SK-N-SH (cell line): ENCODE results near the gene NDUFS8. TPM values are rescaled to one million over a fixed set of nuclear protein-coding genes. Genes with fewer than 3 reads are reported as not detected.

ENCODE experiments used
- CTCF ChIA-PET: fragments of 300-600, 350-600 bp; formaldehyde crosslinking; extraction: SDS; loops from one replicate; lab custom pipeline; 2021; lab: Yijun Ruan, JAX
- POLR2A ChIA-PET: fragments of 350-600 bp; sonication (Branson Sonifier 250); formaldehyde crosslinking; extraction: SDS; loops from one replicate; lab custom pipeline; 2020; ENCODE audit warnings: antibody characterized with exemption, inconsistent platforms; lab: Yijun Ruan, JAX
- DNase-seq: peaks from one replicate; pipeline ENCODE4 v3.0.0; 2012
- H2AFZ ChIP-seq: fragments of 200-600 bp; sonication (generic); 2 replicates; pipeline ENCODE4 v1.8.1; 2016; ENCODE audit warnings: antibody characterized with exemption, mild to moderate bottlenecking, low read depth
- H3F3A ChIP-seq: fragments of 200-600 bp; sonication (generic); replicated peaks from 2 replicates; pipeline ENCODE3; 2016; ENCODE audit warnings: antibody characterized with exemption, mild to moderate bottlenecking; ENCODE audit not compliant: insufficient read depth
- H3K27ac ChIP-seq, 2 experiments: fragments of 200-500 bp in 1 of 2; fragments of 200-600 bp in 1 of 2; sonication (Bioruptor generic) in 1 of 2; sonication (generic), shearing (Covaris generic) in 1 of 2; 2 replicates each; pipeline versions ENCODE4 v1.5.1 to v1.6.1; 2014 to 2016; ENCODE audit warnings: low read depth in 2 of 2, inconsistent platforms in 1 of 2, low read length in 1 of 2, mild to moderate bottlenecking in 1 of 2, mixed read lengths in 1 of 2
- H3K27me3 ChIP-seq: fragments of 200-600 bp; sonication (generic), shearing (Covaris generic); 2 replicates; pipeline ENCODE4 v1.6.1; 2016; ENCODE audit warnings: mixed run types; ENCODE audit not compliant: insufficient read depth
- H3K36me3 ChIP-seq, 2 experiments: fragments of 200-500 bp in 1 of 2; fragments of 200-600 bp in 1 of 2; sonication (Bioruptor generic) in 1 of 2; sonication (generic) in 1 of 2; replicated peaks in 1 of 2; 2 replicates each; pipeline versions ENCODE3 to v1.5.1; 2014 to 2016; ENCODE audit warnings: low read length in 1 of 2, mild to moderate bottlenecking in 1 of 2; ENCODE audit not compliant: insufficient read depth in 2 of 2, control insufficient read depth in 1 of 2
- H3K4me1 ChIP-seq, 2 experiments: fragments of 200-500 bp in 1 of 2; fragments of 200-600 bp in 1 of 2; sonication (Bioruptor generic) in 1 of 2; sonication (generic), shearing (Covaris generic) in 1 of 2; 2 replicates each; pipeline versions ENCODE4 v1.5.1 to v1.6.1; 2014 to 2016; ENCODE audit warnings: low read depth in 1 of 2, low read length in 1 of 2, mixed run types in 1 of 2; ENCODE audit not compliant: insufficient read depth in 2 of 2, control insufficient read depth in 1 of 2
- H3K4me2 ChIP-seq: fragments of 200-600 bp; sonication (generic), shearing (Covaris generic); 2 replicates; pipeline ENCODE4 v1.6.1; 2017; ENCODE audit warnings: mixed run types
- H3K4me3 ChIP-seq, 2 experiments: fragments of 200-500 bp in 1 of 2; fragments of 200-600 bp in 1 of 2; sonication (Bioruptor generic) in 1 of 2; sonication (generic), shearing (Covaris generic) in 1 of 2; 2 replicates each; pipeline versions ENCODE4 v1.5.1 to v1.8.1; 2014 to 2016; ENCODE audit warnings: low read depth in 2 of 2, inconsistent platforms in 1 of 2, low read length in 1 of 2, mild to moderate bottlenecking in 1 of 2, mixed read lengths in 1 of 2, moderate library complexity in 1 of 2
- H3K79me2 ChIP-seq: fragments of 200-600 bp; sonication (generic); 2 replicates; pipeline ENCODE4 v1.8.1; 2017; ENCODE audit warnings: mild to moderate bottlenecking; ENCODE audit not compliant: insufficient read depth
- H3K9ac ChIP-seq: fragments of 200-600 bp; sonication (generic); 2 replicates; pipeline ENCODE4 v1.6.1; 2017; ENCODE audit warnings: mixed run types
- H3K9me2 ChIP-seq: fragments of 200-600 bp; sonication (generic); 2 replicates; pipeline ENCODE4 v1.6.1; 2017; ENCODE audit warnings: mixed run types
- H3K9me3 ChIP-seq: fragments of 200-600 bp; sonication (generic); 2 replicates; pipeline ENCODE4 v1.6.1; 2017; ENCODE audit warnings: mixed run types, mild to moderate bottlenecking, moderate library complexity
- H4K20me1 ChIP-seq: fragments of 200-600 bp; sonication (generic); 2 replicates; pipeline ENCODE4 v1.6.1; 2017; ENCODE audit warnings: mild to moderate bottlenecking, mixed run types; ENCODE audit not compliant: insufficient read depth
- EP300 ChIP-seq, 2 experiments: IDR thresholded peaks; 2 replicates each; pipeline versions ENCODE4 v1.4.0 to v1.6.1; 2012; ENCODE audit warnings: borderline replicate concordance in 1 of 2, low read depth in 1 of 2, low read length in 1 of 2
- EZH2phosphoT487 ChIP-seq: fragments of 200-600 bp; sonication (generic); IDR thresholded peaks from 2 replicates; pipeline ENCODE4 v1.6.1; 2017; ENCODE audit warnings: low read depth, mixed run types, mild to moderate bottlenecking, antibody characterized with exemption, moderate library complexity, borderline replicate concordance
- FOXJ3 ChIP-seq: sonication (generic); formaldehyde crosslinking; IDR thresholded peaks from 2 replicates; pipeline ENCODE4 v1.5.1; 2020; ENCODE audit warnings: mild to moderate bottlenecking, missing genetic modification reagents
- FOXM1 ChIP-seq: IDR thresholded peaks from 2 replicates; pipeline ENCODE4 v1.4.0; 2012; ENCODE audit warnings: low read depth, mild to moderate bottlenecking
- GABPA ChIP-seq: IDR thresholded peaks from 2 replicates; pipeline ENCODE4 v1.4.0; 2012; ENCODE audit warnings: low read depth, mild to moderate bottlenecking
- MAX ChIP-seq: IDR thresholded peaks from 2 replicates; pipeline ENCODE4 v1.4.0; 2012; ENCODE audit warnings: low read depth
- MEF2A ChIP-seq: IDR thresholded peaks from 2 replicates; pipeline ENCODE4 v1.4.0; 2012; ENCODE audit warnings: low read depth, borderline replicate concordance
- RCOR1 ChIP-seq: fragments of 150-350 bp; IDR thresholded peaks from 2 replicates; pipeline ENCODE4 v1.6.1; 2017; ENCODE audit warnings: antibody characterized with exemption, low read length
- RXRA ChIP-seq: IDR thresholded peaks from 2 replicates; pipeline ENCODE4 v1.4.0; 2012; ENCODE audit warnings: low read depth, mild to moderate bottlenecking, borderline replicate concordance
- TAF1 ChIP-seq: IDR thresholded peaks from 2 replicates; pipeline ENCODE4 v1.6.1; 2012; ENCODE audit warnings: low read depth, mild to moderate bottlenecking, low read length, moderate library complexity, borderline replicate concordance
- USF2 ChIP-seq: fragments of 150-350 bp; IDR thresholded peaks from 2 replicates; pipeline ENCODE4 v1.6.1; 2017; ENCODE audit warnings: antibody characterized with exemption, low read length, low read depth, borderline replicate concordance
- WGBS: methylation state at CpG from one replicate; pipeline ENCODE4 v1.1.6; 2017; ENCODE audit warnings: low lambda C conversion rate; 5-methylcytosine and 5-hydroxymethylcytosine counted together
- polyA plus RNA-seq, 3 experiments: library from polyadenylated mRNA; depleted of rRNA; stranded (reverse); fragments of >200 nt; gene quantifications; 2 replicates each; pipeline ENCODE4 v1.2.3, GENCODE V29; 2012
- small RNA-seq, 7 experiments: library from RNA; depleted of rRNA; stranded (forward); fragments of <200 nt; gene quantifications; one replicate each; pipeline ENCODE3, GENCODE V24; 2012

NDUFS8 gene
- polyA plus RNA-seq, 1 of the 3 experiments (the other 2 are of a cell fraction) = 123 TPM

GRCh38 chr11:68083517-68083916, 53.0 kb downstream of the NDUFS8 start:
- H3K36me3 ChIP-seq = peaks cover 0 to 2% of the 10 kb centered on the region in 2 experiments
- CTCF ChIA-PET = no interaction called here
- H3K9me2 ChIP-seq = no peaks in the 10 kb centered on the region
- DNase-seq = no peak
- no peaks in the 10 kb centered on the region for H3K9me3 ChIP-seq
- no peak overlapping the region for H2AFZ ChIP-seq
- H3F3A ChIP-seq = no peaks in the 10 kb centered on the region
- no peak overlapping the region for H3K4me3 ChIP-seq
- no peaks in the 10 kb centered on the region for H3K4me1 ChIP-seq
- TF ChIP-seq GABPA (no peak), FOXM1 (no peak), EZH2phosphoT487 (no peak), RXRA (no peak), TAF1 (no peak), USF2 (no peak), MEF2A (no peak), RCOR1 (no peak), FOXJ3 (CRISPR knock-in tag) (no peak), MAX (no peak), EP300 (IDR thresholded peaks at IDR 0.05; ENCODE audit: borderline replicate concordance in 1 of 2, low read depth in 1 of 2, low read length in 1 of 2) (no peak)
- TF ChIP-seq, all 33 proteins: peak for 0
- WGBS = 99% methylated on average over 3 of the region's 3 CpGs
- H3K27me3 ChIP-seq = no peaks in the 10 kb centered on the region
- no peaks in the 10 kb centered on the region for H4K20me1 ChIP-seq
- POLR2A ChIA-PET = no interaction called here
- peaks cover 3% of the 10 kb centered on the region; the same call in 1 of the 2 replicates for H3K79me2 ChIP-seq
- no peak overlapping the region for H3K4me2 ChIP-seq
- H3K9ac ChIP-seq = no peak overlapping the region
- no peak overlapping the region for H3K27ac ChIP-seq

Small RNA genes lying within 50 kb of the gene (small RNA-seq; reads per million reads assigned to genes)
- 0 reads per million in 7 experiments for gene MIR6753

Other genes with a start within 250 kb of the NDUFS8 start
- 28.9 and 30.9 TPM in 2 replicates for gene UNC93B1, start 26.6 kb upstream of the NDUFS8 start, polyA plus RNA-seq (2012; rRNA removed)
- gene ALDH3B1, start 20.4 kb upstream of the NDUFS8 start, polyA plus RNA-seq (2012; rRNA removed) = 14.9 and 15.9 TPM in 2 replicates
- 0.58 and 0.73 TPM in 2 replicates for gene TCIRG1, start 8.3 kb downstream of the NDUFS8 start, polyA plus RNA-seq (2012; rRNA removed)
- gene CHKA, start 90.7 kb downstream of the NDUFS8 start, polyA plus RNA-seq (2012; rRNA removed) = 12.3 and 13.7 TPM in 2 replicates
- 8.4 and 10.4 TPM in 2 replicates for gene KMT5B, start 182.6 kb downstream of the NDUFS8 start, polyA plus RNA-seq (2012; rRNA removed)
- 50.9 and 52.1 TPM in 2 replicates for gene C11orf24, start 241.3 kb downstream of the NDUFS8 start, polyA plus RNA-seq (2012; rRNA removed)